H1 (cell line): ENCODE results near the gene HBEGF. TPM values are rescaled to one million over a fixed set of nuclear protein-coding genes. Genes with fewer than 3 reads are reported as not detected.

ENCODE experiments used
- CTCF ChIA-PET: fragments of 300-600 bp; sonication (Branson Sonifier 250); formaldehyde crosslinking; loops from one replicate; lab custom pipeline; 2021; ENCODE audit not compliant: partially characterized antibody; lab: Charles Lee
- POLR2A ChIA-PET: fragments of 300-600 bp; sonication (Branson Sonifier 250); formaldehyde crosslinking; loops from one replicate; lab custom pipeline; 2021; ENCODE audit warnings: inconsistent platforms; ENCODE audit not compliant: partially characterized antibody; lab: Charles Lee
- DNase-seq, 2 experiments: peaks; one replicate each; pipeline versions ENCODE4 v3.0.0 to v3.0.0-alpha.2; 2010 to 2022; ENCODE audit warnings: low spot score in 2 of 2, low read depth in 1 of 2, mixed read lengths in 1 of 2
- FAIRE-seq: peaks from 2 replicates; lab custom pipeline; 2011; peaks lifted over from hg19 to GRCh38; lab: Jason Lieb, UNC
- H2AFZ ChIP-seq: 2 replicates; pipeline ENCODE4 v1.8.1; 2012; ENCODE audit warnings: low read length, inconsistent platforms
- H2AK5ac ChIP-seq: 2 replicates; pipeline ENCODE4 v1.6.1; 2013; ENCODE audit warnings: low read depth, low read length
- H2BK120ac ChIP-seq: replicated peaks from 2 replicates; pipeline ENCODE3; 2013; ENCODE audit warnings: low read depth, low read length, inconsistent platforms
- H2BK12ac ChIP-seq: 2 replicates; pipeline ENCODE4 v1.6.1; 2013; ENCODE audit warnings: low read depth, low read length
- H2BK15ac ChIP-seq: 2 replicates; pipeline ENCODE4 v1.6.1; 2013; ENCODE audit warnings: low read length
- H2BK20ac ChIP-seq: 2 replicates; pipeline ENCODE4 v1.6.1; 2013; ENCODE audit warnings: low read length
- H2BK5ac ChIP-seq: 2 replicates; pipeline ENCODE4 v1.6.1; 2013; ENCODE audit warnings: low read depth, low read length
- H3K14ac ChIP-seq: 2 replicates; pipeline ENCODE4 v1.6.1; 2013; ENCODE audit warnings: inconsistent platforms; ENCODE audit not compliant: insufficient read length
- H3K18ac ChIP-seq: 2 replicates; pipeline ENCODE4 v1.6.1; 2013; ENCODE audit warnings: low read length; ENCODE audit errors: extremely low read depth
- H3K23ac ChIP-seq: 2 replicates; pipeline ENCODE4 v1.6.1; 2013; ENCODE audit warnings: inconsistent platforms; ENCODE audit not compliant: insufficient read length
- H3K23me2 ChIP-seq: 2 replicates; pipeline ENCODE4 v1.6.1; 2013; ENCODE audit warnings: low read depth, low read length
- H3K27ac ChIP-seq: 2 replicates; pipeline ENCODE4 v1.6.1; 2011; ENCODE audit warnings: low read depth, low read length, inconsistent platforms
- H3K27me3 ChIP-seq, 4 experiments: replicated peaks in 1 of 4; 1 replicate in 1 of 4; 2 replicates in 3 of 4; pipeline versions ENCODE4 v1.6.1 to v1.8.1; 2011 to 2013; ENCODE audit warnings: low read length in 3 of 4, mild to moderate bottlenecking in 3 of 4, inconsistent platforms in 2 of 4, mixed read lengths in 2 of 4, moderate library complexity in 1 of 4; ENCODE audit not compliant: control insufficient read depth in 3 of 4, insufficient read depth in 3 of 4; ENCODE audit errors: extremely low read depth in 1 of 4
- H3K36me3 ChIP-seq, 4 experiments: 2 replicates each; pipeline versions ENCODE4 v1.6.1 to v1.8.1; 2011 to 2013; ENCODE audit warnings: mild to moderate bottlenecking in 4 of 4, low read length in 3 of 4, moderate library complexity in 2 of 4, control low read depth in 1 of 4, inconsistent platforms in 1 of 4; ENCODE audit not compliant: insufficient read depth in 4 of 4, control insufficient read depth in 2 of 4
- H3K4ac ChIP-seq: replicated peaks from 2 replicates; pipeline ENCODE3; 2013; ENCODE audit warnings: low read length, low read depth, mixed read lengths, inconsistent platforms; ENCODE audit not compliant: insufficient read length
- H3K4me1 ChIP-seq, 4 experiments: replicated peaks in 1 of 4; 1 replicate in 1 of 4; 2 replicates in 3 of 4; pipeline versions ENCODE4 v1.6.1 to v1.8.1; 2011 to 2013; ENCODE audit warnings: low read length in 3 of 4, inconsistent platforms in 2 of 4, mixed read lengths in 1 of 4; ENCODE audit not compliant: insufficient read depth in 4 of 4, control insufficient read depth in 3 of 4
- H3K4me2 ChIP-seq, 2 experiments: 2 replicates each; pipeline versions ENCODE4 v1.6.1 to v1.8.1; 2011 to 2013; ENCODE audit warnings: low read depth in 2 of 2, low read length in 2 of 2, control low read depth in 1 of 2, inconsistent platforms in 1 of 2, mild to moderate bottlenecking in 1 of 2; ENCODE audit not compliant: insufficient read depth in 1 of 2
- H3K4me3 ChIP-seq, 4 experiments: fragments of 200-600, 300-600 bp in 1 of 4; sonication (generic), shearing (Covaris generic), sonication (Bioruptor Twin) in 1 of 4; 2 replicates each; pipeline versions ENCODE4 v1.5.1 to v1.8.1; 2011 to 2016; ENCODE audit warnings: low read length in 4 of 4, low read depth in 3 of 4, control low read depth in 2 of 4, inconsistent platforms in 2 of 4, mild to moderate bottlenecking in 2 of 4, mixed read lengths in 1 of 4, moderate library complexity in 1 of 4; ENCODE audit not compliant: insufficient read depth in 2 of 4; ENCODE audit errors: extremely low read depth in 1 of 4
- H3K56ac ChIP-seq: replicated peaks from 2 replicates; pipeline ENCODE3; 2013; ENCODE audit warnings: low read depth, mild to moderate bottlenecking, mixed read lengths, low read length, inconsistent platforms; ENCODE audit not compliant: insufficient read length
- H3K79me1 ChIP-seq: 2 replicates; pipeline ENCODE4 v1.6.1; 2013; ENCODE audit warnings: low read depth, low read length, control low read depth
- H3K79me2 ChIP-seq, 2 experiments: 2 replicates each; pipeline versions ENCODE4 v1.6.1 to v1.8.1; 2012 to 2013; ENCODE audit warnings: low read length in 2 of 2, mild to moderate bottlenecking in 2 of 2, inconsistent platforms in 1 of 2; ENCODE audit not compliant: insufficient read depth in 2 of 2, control insufficient read depth in 1 of 2
- H3K9ac ChIP-seq, 4 experiments: replicated peaks in 1 of 4; 1 replicate in 1 of 4; 2 replicates in 3 of 4; pipeline versions ENCODE4 v1.6.1 to v1.8.1; 2011 to 2013; ENCODE audit warnings: low read depth in 3 of 4, low read length in 3 of 4, control low read depth in 2 of 4, mild to moderate bottlenecking in 2 of 4, moderate library complexity in 2 of 4, inconsistent platforms in 1 of 4; ENCODE audit errors: extremely low read depth in 1 of 4
- H3K9me3 ChIP-seq, 2 experiments: 2 replicates each; pipeline versions ENCODE4 v1.6.1 to v1.8.1; 2012 to 2013; ENCODE audit warnings: mild to moderate bottlenecking in 2 of 2, moderate library complexity in 2 of 2, control low read depth in 1 of 2, inconsistent platforms in 1 of 2, low read depth in 1 of 2, low read length in 1 of 2, mixed read lengths in 1 of 2; ENCODE audit not compliant: insufficient read depth in 2 of 2
- H4K20me1 ChIP-seq, 2 experiments: replicated peaks in 1 of 2; 2 replicates each; pipeline versions ENCODE3 to v1.8.1; 2011 to 2013; ENCODE audit warnings: inconsistent platforms in 2 of 2, low read length in 2 of 2, mild to moderate bottlenecking in 1 of 2; ENCODE audit not compliant: insufficient read depth in 2 of 2, control insufficient read depth in 1 of 2
- H4K5ac ChIP-seq: 2 replicates; pipeline ENCODE4 v1.6.1; 2013; ENCODE audit warnings: low read length, low read depth, mixed read lengths, inconsistent platforms; ENCODE audit not compliant: insufficient read length
- H4K8ac ChIP-seq: 2 replicates; pipeline ENCODE4 v1.8.0; 2013; ENCODE audit warnings: mild to moderate bottlenecking, moderate library complexity, low read length, inconsistent platforms; ENCODE audit not compliant: insufficient read depth; ENCODE audit errors: extremely low read depth
- H4K91ac ChIP-seq: replicated peaks from 2 replicates; pipeline ENCODE3; 2013; ENCODE audit warnings: low read length, mixed read lengths, inconsistent platforms; ENCODE audit not compliant: insufficient read length
- BRCA1 ChIP-seq: IDR thresholded peaks from 2 replicates; pipeline ENCODE4 v1.6.1; 2012; ENCODE audit warnings: low read depth, low read length, improper control_type of control experiment
- CBX5 ChIP-seq: fragments of 300-800, 300-1000 bp; sonication (generic); IDR thresholded peaks from 2 replicates; pipeline ENCODE4 v1.7.1; 2016; ENCODE audit warnings: antibody characterized with exemption, low read length, low read depth
- EGR1 ChIP-seq: IDR thresholded peaks from 2 replicates; pipeline ENCODE4 v1.6.1; 2011; ENCODE audit warnings: low read depth, low read length, borderline replicate concordance
- RNF2 ChIP-seq: fragments of 200-900, 300-1000 bp; sonication (generic); IDR thresholded peaks from 2 replicates; pipeline ENCODE4 v1.7.1; 2016; ENCODE audit warnings: borderline replicate concordance, low read depth, mild to moderate bottlenecking, antibody characterized with exemption, low read length; ENCODE audit not compliant: poor library complexity, severe bottlenecking; ENCODE audit errors: missing control alignments
- SIX5 ChIP-seq: IDR thresholded peaks from 2 replicates; pipeline ENCODE4 v1.6.1; 2011; ENCODE audit warnings: mild to moderate bottlenecking, low read depth, low read length
- WGBS, 2 experiments: shearing (Covaris generic) in 1 of 2; methylation state at CpG; one replicate each; pipeline versions ENCODE4 v1.1.6 to v1.1.7; 2013 to 2015; ENCODE audit warnings: low lambda C conversion rate in 2 of 2, mixed read lengths in 2 of 2, inconsistent platforms in 1 of 2, low coverage in 1 of 2, missing lambda C conversion rate in 1 of 2; ENCODE audit not compliant: insufficient replicate concordance in 2 of 2, insufficient coverage in 1 of 2, insufficient read length in 1 of 2; ENCODE audit errors: extremely low coverage in 1 of 2, missing lambda C conversion rate in 1 of 2; 5-methylcytosine and 5-hydroxymethylcytosine counted together
- polyA plus RNA-seq, 7 experiments: library from polyadenylated mRNA; depleted of rRNA in 3 of 7; stranded (reverse) in 5 of 7; unstranded in 2 of 7; fragments of >200 nt in 5 of 7; fragments of 200-250 nt in 2 of 7; gene quantifications; 1 replicate in 5 of 7; 2 replicates in 1 of 7; 4 replicates in 1 of 7; pipeline versions ENCODE4 v1.2.1 to v1.2.3, GENCODE V29; 2011 to 2013; ENCODE audit warnings: missing spikeins in 2 of 7, mixed read lengths in 2 of 7
- total RNA-seq: library from RNA; stranded (reverse); fragmentation: NEBNext Ultra II Directional; extraction: Animal tissue kit (Norgen Biotek cat#: 25700); gene quantifications from 2 replicates; pipeline ENCODE4 v1.2.1, GENCODE V29; 2021
- TF ChIP-seq, protein P1 (sequence below): IDR thresholded peaks from 2 replicates; pipeline ENCODE4 v1.6.1; 2011; ENCODE audit warnings: low read length, improper control_type of control experiment

HBEGF gene
- total and polyA plus RNA-seq, 2 of the 8 experiments (the other 6 are each of a cell fraction or from before 2014, with no cell fraction given) = 2.4 to 2.5 TPM

DNA sequence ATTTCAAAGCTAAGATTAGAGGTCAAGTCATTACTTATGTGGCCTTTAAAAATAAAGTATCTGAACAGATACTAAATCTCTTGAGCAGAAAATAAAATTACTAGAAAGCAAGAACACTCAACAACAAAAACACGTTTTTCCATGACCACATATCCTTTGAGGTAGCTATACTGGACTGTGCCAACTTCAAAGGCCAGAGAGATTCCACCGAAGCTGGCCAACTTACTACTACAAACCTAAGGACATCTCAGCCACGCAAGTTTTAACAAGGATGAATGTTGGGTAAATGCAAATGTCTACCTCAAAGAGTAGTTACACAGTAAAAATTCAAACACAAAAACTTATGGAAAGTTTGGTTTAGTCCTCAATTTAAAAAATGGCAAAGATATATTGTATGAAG is 62.4 kb downstream of the HBEGF start:
- DNase-seq (no peak), FAIRE-seq (no peak)
- Histone ChIP-seq H3K79me2 (peaks cover 0 to 51% of the 10 kb centered on the region in 2 experiments; a peak in 2 of 4 replicates), H3K23me2 (no peaks in the 10 kb centered on the region), H4K91ac (no peak overlapping the region), H3K56ac (no peak overlapping the region), H4K20me1 (no peaks in the 10 kb centered on the region), H2BK5ac (no peak overlapping the region), H3K23ac (no peak overlapping the region), H3K4me2 (no peak overlapping the region), H4K8ac (no peak overlapping the region), H3K27ac (no peak overlapping the region), H3K14ac (no peak overlapping the region), H4K5ac (no peak overlapping the region), H3K18ac (no peak overlapping the region), H2AFZ (no peak overlapping the region), H2AK5ac (no peak overlapping the region), H2BK120ac (no peak overlapping the region), H2BK15ac (no peak overlapping the region), H2BK20ac (no peak overlapping the region), H3K27me3 (no peaks in the 10 kb centered on the region), H3K9ac (no peak overlapping the region), H3K9me3 (no peaks in the 10 kb centered on the region), H3K4me1 (no peaks in the 10 kb centered on the region), H3K36me3 (peaks cover 0 to 3% (median 0%) of the 10 kb centered on the region in 4 experiments; a peak in 1 of 8 replicates), H3K79me1 (no peaks in the 10 kb centered on the region; the same call in 1 of the 2 replicates), H2BK12ac (no peak overlapping the region), H3K4me3 (no peak overlapping the region), H3K4ac (no peak overlapping the region)
- ChIA-PET CTCF (interaction anchor here (1.4 kb wide), 1 partner anchor 44 kb away, joined by 4 read pairs; no protein-coding TSS in a partner anchor), POLR2A (no interaction called here)
- TF ChIP-seq EGR1 = no peak
- no peak for TF ChIP-seq RNF2
- TF ChIP-seq BRCA1 = no peak
- TF ChIP-seq, protein P1, sequence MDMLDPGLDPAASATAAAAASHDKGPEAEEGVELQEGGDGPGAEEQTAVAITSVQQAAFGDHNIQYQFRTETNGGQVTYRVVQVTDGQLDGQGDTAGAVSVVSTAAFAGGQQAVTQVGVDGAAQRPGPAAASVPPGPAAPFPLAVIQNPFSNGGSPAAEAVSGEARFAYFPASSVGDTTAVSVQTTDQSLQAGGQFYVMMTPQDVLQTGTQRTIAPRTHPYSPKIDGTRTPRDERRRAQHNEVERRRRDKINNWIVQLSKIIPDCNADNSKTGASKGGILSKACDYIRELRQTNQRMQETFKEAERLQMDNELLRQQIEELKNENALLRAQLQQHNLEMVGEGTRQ = no peak
- TF ChIP-seq CBX5 = no peak
- no peak for TF ChIP-seq SIX5
- 86% methylated on average over 3 of the region's 3 CpGs; no CpG with 5 or more reads in 1 of the 2 experiments for WGBS, 2 experiments
